ENCODE measurements around the gene ZNF471.

ZNF471 gene

GRCh38 chr19:56507446-56508289 is at the start of gene ZNF471:
Gene ZNF471, plus strand, starts transcription at chr19:56507855. Its CDS starts 3,717 bp downstream, at chr19:56511572.
- no peak for DNase-seq

GRCh38 chr19:56474308-56474707 is 33.3 kb upstream of the ZNF471 start:
- DNase-seq, result no peak

GRCh38 chr19:56476093-56476492 is 31.6 kb upstream of the ZNF471 start:
- DNase-seq, result no peak

- peak; percentile 50 for DNase-seq
Measured at GRCh38 chr19:56476651-56477428, 30.8 kb upstream of the ZNF471 start, which contains the start of gene ZNF667. Gene ZNF667, minus strand, starts transcription at chr19:56477345. Its CDS starts 14,975 bp downstream, at chr19:56462370.

- DNase-seq, result peak; percentile 91
Measured at GRCh38 chr19:56477429-56478338, 30.0 kb upstream of the ZNF471 start.

GRCh38 chr19:56491399-56491798 is 16.3 kb upstream of the ZNF471 start:
- no peak for DNase-seq

GRCh38 chr19:56504581-56504980 is 3.1 kb upstream of the ZNF471 start:
- DNase-seq, result no peak

GRCh38 chr19:56508290-56508778 is 679 bp downstream of the ZNF471 start:
- DNase-seq, result no peak

GRCh38 chr19:56525214-56525860 is 17.7 kb downstream of the ZNF471 start:
- DNase-seq, result no peak

- DNase-seq, result no peak
Measured at GRCh38 chr19:56537442-56537841, 29.8 kb downstream of the ZNF471 start.

GRCh38 chr19:56538254-56538760 is 30.7 kb downstream of the ZNF471 start:
- no peak for DNase-seq

GRCh38 chr19:56538761-56539263 is 31.2 kb downstream of the ZNF471 start, which contains the start of gene ZFP28:
Gene ZFP28, plus strand, starts transcription at chr19:56538948. Its CDS starts 71 bp downstream, at chr19:56539019.
- DNase-seq, result no peak

GRCh38 chr19:56543776-56544175 is 36.1 kb downstream of the ZNF471 start:
- DNase-seq, result no peak

- peak; percentile 7 for DNase-seq
Measured at GRCh38 chr19:56547535-56547934, 39.9 kb downstream of the ZNF471 start.

- no peak for DNase-seq
Measured at GRCh38 chr19:56554272-56554869, 46.7 kb downstream of the ZNF471 start.

- DNase-seq, result no peak
Measured at GRCh38 chr19:56562766-56563165, 55.1 kb downstream of the ZNF471 start.

- DNase-seq, result peak; percentile 27
Measured at GRCh38 chr19:56566904-56567273, 59.2 kb downstream of the ZNF471 start.

- DNase-seq, result peak; percentile 93
Measured at GRCh38 chr19:56567274-56568120, 59.8 kb downstream of the ZNF471 start, which contains the start of gene ZNF470. Gene ZNF470, plus strand, starts transcription at chr19:56567468. Its CDS starts 2,844 bp downstream, at chr19:56570312.

GRCh38 chr19:56572589-56572988 is 64.9 kb downstream of the ZNF471 start:
- DNase-seq, result no peak

- no peak for DNase-seq
Measured at GRCh38 chr19:56573914-56574313, 66.3 kb downstream of the ZNF471 start.

All from RPMI8226 (cell line).